Embryonic facial prominence (tissue), 1 donor: ENCODE data around the gene ACBD6.

Experiments
- DNase-seq: peaks from one replicate; pipeline ENCODE4 v3.0.0-alpha.2; 2016; ENCODE audit errors: extremely low spot score

The ACBD6 gene

GRCh38 chr1:180239145-180240096 is 263.0 kb downstream of the ACBD6 start:
- no peak for DNase-seq

GRCh38 chr1:180238675-180239074 is 263.7 kb downstream of the ACBD6 start:
- DNase-seq, result no peak
